HFFc6 (cell line): ENCODE results near the gene PANK2. TPM values are rescaled to one million over a fixed set of nuclear protein-coding genes. Genes with fewer than 3 reads are reported as not detected.

Experiments used
- DNase-seq: peaks from one replicate; pipeline ENCODE4 v3.0.0-alpha.2; 2018
- H3K27ac Mint-ChIP-seq: 2 replicates; pipeline ENCODE4 v1.8.0; 2020; ENCODE audit warnings: mild to moderate bottlenecking, mixed read lengths
- H3K27me3 Mint-ChIP-seq: 2 replicates; pipeline ENCODE4 v1.8.0; 2021; ENCODE audit warnings: mild to moderate bottlenecking, moderate library complexity, mixed read lengths; ENCODE audit not compliant: insufficient read depth
- H3K36me3 Mint-ChIP-seq: 2 replicates; pipeline ENCODE4 v1.8.0; 2021; ENCODE audit warnings: low read depth, mixed read lengths
- H3K4me1 Mint-ChIP-seq: 2 replicates; pipeline ENCODE4 v1.8.0; 2020; ENCODE audit warnings: low read depth, mixed read lengths
- H3K4me3 Mint-ChIP-seq: 2 replicates; pipeline ENCODE4 v1.8.0; 2020; ENCODE audit warnings: mild to moderate bottlenecking, moderate library complexity, mixed read lengths
- H3K9me3 Mint-ChIP-seq: 2 replicates; pipeline ENCODE4 v1.8.0; 2020; ENCODE audit warnings: mild to moderate bottlenecking, mixed read lengths
- total RNA-seq, 6 experiments: library from RNA; stranded (reverse); fragmentation: NEBNext Ultra II Directional; extraction: Animal tissue kit (Norgen Biotek cat#: 25700); gene quantifications; 2 replicates in 1 of 6; 3 replicates in 5 of 6; pipeline ENCODE4 v1.2.3, GENCODE V29; 2021
- TF ChIP-seq, protein P1 (sequence below): fragments of 200-600 bp; sonication (generic); IDR thresholded peaks from 2 replicates; pipeline ENCODE4 v1.5.0; 2021; ENCODE audit warnings: antibody characterized with exemption, mild to moderate bottlenecking

The PANK2 gene
- total RNA-seq, 6 experiments from 2014 or later, result 34.5 to 40.7 (median 38.3) TPM

DNA sequence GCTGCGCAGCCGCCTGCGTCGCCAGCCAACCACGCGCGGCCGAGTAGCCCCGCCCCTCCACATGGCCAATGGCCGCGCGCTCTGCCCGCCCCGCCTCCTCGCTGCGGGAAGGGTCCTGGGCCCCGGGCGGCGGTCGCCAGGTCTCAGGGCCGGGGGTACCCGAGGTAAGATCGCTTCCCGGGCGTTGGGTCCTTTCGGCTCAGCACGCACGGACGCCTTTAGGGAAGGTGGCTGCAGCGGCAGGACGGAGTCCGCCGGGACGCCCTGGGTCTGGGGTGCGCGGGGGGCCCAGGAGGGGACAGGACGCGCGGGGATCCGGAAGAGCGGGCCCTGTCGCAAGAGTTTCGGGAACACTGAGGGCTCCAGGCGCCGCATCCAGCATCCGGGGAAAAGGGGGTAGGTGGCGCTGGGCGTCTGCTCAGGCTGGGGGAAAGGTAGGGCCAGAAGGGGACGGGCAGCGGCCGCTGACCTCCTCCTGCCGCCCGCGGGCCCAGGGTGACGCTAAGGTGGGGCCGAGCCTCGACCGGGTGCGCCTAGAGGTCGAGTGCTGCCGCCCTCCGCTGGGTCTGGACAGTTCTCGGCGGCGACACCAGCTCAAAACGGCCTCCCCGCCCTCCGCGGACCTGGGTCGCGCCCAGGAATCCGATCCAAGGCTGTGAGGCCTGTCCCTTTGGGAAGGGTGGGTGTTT lies 42.3 kb upstream of the PANK2 start, which contains the start of gene MAVS:
Gene MAVS (plus strand): TSS at position 95 of the 689 bp plus-strand sequence. CDS start 7,791 bp downstream, outside the sequence.
- H3K36me3 Mint-ChIP-seq, result peaks cover 6% of the 10 kb centered on the region; the same call in 1 of the 2 replicates
- peak; percentile 60 for DNase-seq
- H3K27me3 Mint-ChIP-seq, result no peaks in the 10 kb centered on the region
- H3K27ac Mint-ChIP-seq, result peak within 1 kb of the TSS; percentile 85
- TF ChIP-seq, protein P1, sequence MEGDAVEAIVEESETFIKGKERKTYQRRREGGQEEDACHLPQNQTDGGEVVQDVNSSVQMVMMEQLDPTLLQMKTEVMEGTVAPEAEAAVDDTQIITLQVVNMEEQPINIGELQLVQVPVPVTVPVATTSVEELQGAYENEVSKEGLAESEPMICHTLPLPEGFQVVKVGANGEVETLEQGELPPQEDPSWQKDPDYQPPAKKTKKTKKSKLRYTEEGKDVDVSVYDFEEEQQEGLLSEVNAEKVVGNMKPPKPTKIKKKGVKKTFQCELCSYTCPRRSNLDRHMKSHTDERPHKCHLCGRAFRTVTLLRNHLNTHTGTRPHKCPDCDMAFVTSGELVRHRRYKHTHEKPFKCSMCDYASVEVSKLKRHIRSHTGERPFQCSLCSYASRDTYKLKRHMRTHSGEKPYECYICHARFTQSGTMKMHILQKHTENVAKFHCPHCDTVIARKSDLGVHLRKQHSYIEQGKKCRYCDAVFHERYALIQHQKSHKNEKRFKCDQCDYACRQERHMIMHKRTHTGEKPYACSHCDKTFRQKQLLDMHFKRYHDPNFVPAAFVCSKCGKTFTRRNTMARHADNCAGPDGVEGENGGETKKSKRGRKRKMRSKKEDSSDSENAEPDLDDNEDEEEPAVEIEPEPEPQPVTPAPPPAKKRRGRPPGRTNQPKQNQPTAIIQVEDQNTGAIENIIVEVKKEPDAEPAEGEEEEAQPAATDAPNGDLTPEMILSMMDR, result peak; percentile 30; the same call in 1 of the 2 replicates
- H3K4me1 Mint-ChIP-seq, result peaks cover 40% of the 10 kb centered on the region
- H3K9me3 Mint-ChIP-seq, result no peaks in the 10 kb centered on the region
- H3K4me3 Mint-ChIP-seq, result peak within 1 kb of the TSS; percentile 98

DNA sequence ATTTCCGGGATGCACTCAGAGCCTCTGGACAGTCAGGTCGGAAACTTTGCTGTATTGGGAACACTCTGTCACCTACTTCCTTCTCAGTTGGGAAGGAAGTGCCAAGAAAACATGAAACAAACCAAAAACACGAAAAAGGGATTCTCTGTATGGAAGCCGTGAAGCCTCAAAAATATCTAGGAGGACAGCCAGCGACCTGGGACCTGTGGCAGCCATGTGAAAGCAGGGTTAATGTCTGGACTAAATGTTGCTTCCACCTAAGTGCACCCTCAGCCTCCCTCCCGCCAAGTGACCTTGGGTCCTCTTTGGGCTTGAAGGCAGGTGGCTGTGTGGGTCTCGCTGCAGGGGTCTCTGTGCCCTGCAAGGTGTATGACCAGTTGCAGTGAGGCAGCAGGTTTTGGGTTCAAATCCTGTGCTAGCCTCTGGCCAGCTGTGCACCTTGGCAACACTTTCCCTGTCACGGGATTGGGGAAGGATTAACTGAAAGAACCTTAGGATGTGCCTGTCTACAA lies 41.7 kb upstream of the PANK2 start:
- H3K4me3 Mint-ChIP-seq, result peak overlapping the region; percentile 98
- no peaks in the 10 kb centered on the region for H3K9me3 Mint-ChIP-seq
- TF ChIP-seq, protein P1, result no peak
- no peaks in the 10 kb centered on the region for H3K27me3 Mint-ChIP-seq
- H3K36me3 Mint-ChIP-seq, result peaks cover 6% of the 10 kb centered on the region; the same call in 1 of the 2 replicates
- H3K4me1 Mint-ChIP-seq, result peaks cover 38% of the 10 kb centered on the region
- DNase-seq, result peak; percentile 9
- peak overlapping the region; percentile 85 for H3K27ac Mint-ChIP-seq

DNA sequence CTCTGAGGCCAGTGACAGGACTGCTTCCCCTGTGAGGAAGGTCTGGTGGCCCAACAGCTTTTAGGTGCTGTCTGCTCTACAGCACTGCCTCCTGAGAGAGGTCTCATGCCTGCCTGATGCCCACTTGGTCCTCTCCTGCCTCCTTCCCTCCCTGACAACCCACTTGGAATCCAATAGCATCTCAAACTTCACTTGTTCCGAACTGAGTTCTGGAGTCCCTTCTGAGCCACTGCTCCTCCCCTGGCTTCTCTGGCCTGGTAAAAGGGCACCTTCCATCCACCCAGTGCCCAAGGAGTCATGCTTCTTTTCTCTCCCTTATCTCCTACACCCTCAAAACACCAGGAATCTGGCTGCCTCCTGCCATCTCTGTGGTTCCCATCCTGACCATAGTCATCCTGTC lies 40.6 kb upstream of the PANK2 start:
- Mint-ChIP-seq H3K36me3 (peaks cover 6% of the 10 kb centered on the region; the same call in 1 of the 2 replicates), H3K27me3 (no peaks in the 10 kb centered on the region), H3K4me3 (peak overlapping the region; percentile 71), H3K9me3 (no peaks in the 10 kb centered on the region), H3K4me1 (peaks cover 31% of the 10 kb centered on the region), H3K27ac (peak overlapping the region; percentile 85)
- no peak for DNase-seq
- TF ChIP-seq, protein P1, result no peak

DNA sequence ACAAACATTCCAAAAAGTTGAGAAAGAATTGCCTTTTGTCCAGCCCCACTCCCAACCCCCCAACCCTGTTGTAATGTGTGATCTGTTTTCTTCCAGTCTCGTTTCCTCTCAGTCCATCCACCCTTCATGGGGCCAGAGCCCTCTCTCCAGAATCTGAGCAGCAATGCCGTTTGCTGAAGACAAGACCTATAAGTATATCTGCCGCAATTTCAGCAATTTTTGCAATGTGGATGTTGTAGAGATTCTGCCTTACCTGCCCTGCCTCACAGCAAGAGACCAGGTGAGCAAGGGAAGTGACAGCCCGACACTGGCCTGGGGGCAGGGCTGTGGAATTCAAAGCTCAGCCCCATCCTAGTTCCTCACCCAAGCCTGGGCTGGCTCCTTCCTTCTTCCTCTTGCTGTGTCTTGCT lies 34.7 kb upstream of the PANK2 start:
- Mint-ChIP-seq H3K4me3 (no peak overlapping the region), H3K9me3 (no peaks in the 10 kb centered on the region), H3K27ac (no peak overlapping the region), H3K27me3 (peaks cover 2% of the 10 kb centered on the region; the same call in 1 of the 2 replicates), H3K4me1 (peaks cover 2% of the 10 kb centered on the region; the same call in 1 of the 2 replicates), H3K36me3 (peaks cover 18% of the 10 kb centered on the region)
- DNase-seq, result no peak
- TF ChIP-seq, protein P1, result no peak

DNA sequence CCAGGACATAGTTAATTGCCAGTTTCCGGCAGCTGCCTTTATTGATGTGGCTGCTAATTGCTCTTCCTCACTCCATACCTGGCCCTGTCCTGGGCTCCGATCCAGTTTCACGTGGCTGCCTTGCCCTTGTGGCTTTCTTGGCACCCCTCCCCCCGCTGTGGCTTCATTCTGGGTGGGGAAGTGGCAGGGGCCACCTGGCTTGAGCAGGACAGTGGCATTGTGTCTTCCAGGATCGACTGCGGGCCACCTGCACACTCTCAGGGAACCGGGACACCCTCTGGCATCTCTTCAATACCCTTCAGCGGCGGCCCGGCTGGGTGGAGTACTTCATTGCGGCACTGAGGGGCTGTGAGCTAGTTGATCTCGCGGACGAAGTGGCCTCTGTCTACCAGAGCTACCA lies 31.8 kb upstream of the PANK2 start:
- Mint-ChIP-seq H3K9me3 (no peaks in the 10 kb centered on the region), H3K27me3 (peaks cover 2% of the 10 kb centered on the region; the same call in 1 of the 2 replicates), H3K4me3 (no peak overlapping the region), H3K27ac (no peak overlapping the region), H3K36me3 (peaks cover 31% of the 10 kb centered on the region), H3K4me1 (no peaks in the 10 kb centered on the region)
- TF ChIP-seq, protein P1, result no peak
- no peak for DNase-seq
